Measurements from ENCODE around the gene NOL4L.

DNA sequence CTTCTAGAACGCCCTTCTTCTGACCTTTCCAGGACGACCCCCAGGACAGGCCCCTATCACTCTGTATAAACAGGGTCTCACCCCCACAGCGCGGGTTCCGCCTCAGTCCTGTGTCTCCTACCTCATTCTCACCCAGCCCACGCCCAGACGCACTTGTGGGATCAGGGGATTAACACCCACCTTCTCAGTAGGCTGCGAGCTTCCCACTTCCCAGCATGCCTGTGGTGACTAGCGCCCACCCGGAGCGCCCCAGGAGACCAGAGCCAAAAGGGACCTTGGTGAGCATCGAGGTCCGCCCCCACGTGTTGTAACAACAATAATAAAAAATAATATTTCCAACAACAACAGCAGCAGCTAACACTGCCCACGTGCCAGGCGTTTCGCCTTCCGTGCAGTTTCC is 40.9 kb upstream of the NOL4L start:
- TF ChIP-seq, protein P1, sequence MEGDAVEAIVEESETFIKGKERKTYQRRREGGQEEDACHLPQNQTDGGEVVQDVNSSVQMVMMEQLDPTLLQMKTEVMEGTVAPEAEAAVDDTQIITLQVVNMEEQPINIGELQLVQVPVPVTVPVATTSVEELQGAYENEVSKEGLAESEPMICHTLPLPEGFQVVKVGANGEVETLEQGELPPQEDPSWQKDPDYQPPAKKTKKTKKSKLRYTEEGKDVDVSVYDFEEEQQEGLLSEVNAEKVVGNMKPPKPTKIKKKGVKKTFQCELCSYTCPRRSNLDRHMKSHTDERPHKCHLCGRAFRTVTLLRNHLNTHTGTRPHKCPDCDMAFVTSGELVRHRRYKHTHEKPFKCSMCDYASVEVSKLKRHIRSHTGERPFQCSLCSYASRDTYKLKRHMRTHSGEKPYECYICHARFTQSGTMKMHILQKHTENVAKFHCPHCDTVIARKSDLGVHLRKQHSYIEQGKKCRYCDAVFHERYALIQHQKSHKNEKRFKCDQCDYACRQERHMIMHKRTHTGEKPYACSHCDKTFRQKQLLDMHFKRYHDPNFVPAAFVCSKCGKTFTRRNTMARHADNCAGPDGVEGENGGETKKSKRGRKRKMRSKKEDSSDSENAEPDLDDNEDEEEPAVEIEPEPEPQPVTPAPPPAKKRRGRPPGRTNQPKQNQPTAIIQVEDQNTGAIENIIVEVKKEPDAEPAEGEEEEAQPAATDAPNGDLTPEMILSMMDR (IDR thresholded peaks at IDR 0.05 in 8 of 11, conservative IDR thresholded peaks at IDR 0.05 in 3 of 11), result no peak
- TF ChIP-seq POLR2AphosphoS5 (IDR thresholded peaks at IDR 0.05), result no peak
